ENCODE results near the gene CYP2A7.
"Not testable (repeated sequence)": the region's sequence is repeated elsewhere in the genome, so short reads cannot be mapped to it uniquely, and the experiment has no call there.

GRCh38 chr19:40826312-40826698 is 55.7 kb downstream of the CYP2A7 start:
- not testable (repeated sequence) for TF ChIP-seq POLR2A (IDR thresholded peaks at IDR 0.05; ENCODE audit: low read length); GATA1 (IDR thresholded peaks at IDR 0.05; ENCODE audit: low read depth, low read length)
